IPS DF 6.9 (cell line): ENCODE measurements around the gene ATP11C.

ENCODE experiments used
- DNase-seq: peaks from one replicate; pipeline ENCODE4 v3.0.0-alpha.2; 2013; ENCODE audit warnings: low read depth, low spot score
- H3K27ac ChIP-seq: one replicate; pipeline ENCODE4 v1.5.1; 2013; ENCODE audit warnings: low read length, control low read depth
- H3K27me3 ChIP-seq: 2 replicates; pipeline ENCODE4 v1.6.1; 2013; ENCODE audit warnings: mild to moderate bottlenecking, low read length; ENCODE audit not compliant: control insufficient read depth, insufficient read depth
- H3K36me3 ChIP-seq: 2 replicates; pipeline ENCODE4 v1.6.1; 2013; ENCODE audit warnings: low read length; ENCODE audit not compliant: control insufficient read depth, insufficient read depth
- H3K4me1 ChIP-seq: 2 replicates; pipeline ENCODE4 v1.6.1; 2013; ENCODE audit warnings: low read length; ENCODE audit not compliant: control insufficient read depth, insufficient read depth
- H3K4me3 ChIP-seq: 2 replicates; pipeline ENCODE4 v1.5.1; 2013; ENCODE audit warnings: mild to moderate bottlenecking, low read length
- H3K9me3 ChIP-seq: 2 replicates; pipeline ENCODE4 v1.6.1; 2013; ENCODE audit warnings: low read length, inconsistent platforms; ENCODE audit not compliant: control insufficient read depth, insufficient read depth
- WGBS: extraction: QIAGEN DNeasy Blood & Tissue Kit; methylation state at CpG from one replicate; pipeline ENCODE4 v1.1.7; 2013; ENCODE audit warnings: mixed read lengths, missing lambda C conversion rate; ENCODE audit not compliant: insufficient read length, insufficient coverage; 5-methylcytosine and 5-hydroxymethylcytosine counted together

Gene ATP11C

DNA sequence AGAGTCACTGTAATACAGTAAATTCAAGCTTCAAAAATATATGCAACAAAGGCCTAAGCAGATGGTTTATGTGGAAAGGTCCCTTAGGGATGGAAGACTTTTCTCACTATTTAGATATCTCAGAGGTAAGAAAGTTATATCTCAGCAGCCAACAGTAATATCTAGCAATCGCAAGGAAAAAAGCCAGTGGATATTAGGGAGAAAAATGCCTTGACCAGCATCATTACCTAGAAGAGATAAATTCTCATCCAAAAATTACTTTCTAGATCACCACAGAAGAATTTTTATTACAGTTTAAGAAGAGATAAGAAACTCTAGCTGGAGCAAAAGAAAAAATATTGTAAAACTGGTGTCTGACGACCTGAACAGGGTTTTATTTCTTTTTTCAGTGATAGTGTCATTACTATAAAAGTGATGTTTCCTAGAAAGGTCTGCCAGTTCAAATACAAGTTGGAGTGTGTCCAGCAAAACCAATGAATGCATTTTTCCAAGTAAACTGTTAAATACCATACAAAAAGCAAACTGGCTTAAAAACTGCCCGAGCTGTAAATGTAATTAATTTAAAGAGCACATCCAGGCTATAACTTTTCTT lies 100.0 kb downstream of the ATP11C start:
- Histone ChIP-seq H3K27me3 (no peaks in the 10 kb centered on the region), H3K36me3 (no peaks in the 10 kb centered on the region), H3K27ac (no peak overlapping the region), H3K4me1 (no peaks in the 10 kb centered on the region; the same call in 1 of the 2 replicates), H3K4me3 (no peak overlapping the region), H3K9me3 (no peaks in the 10 kb centered on the region)
- WGBS: no CpG with 5 or more reads among the region's 3 CpGs
- DNase-seq: no peak

DNA sequence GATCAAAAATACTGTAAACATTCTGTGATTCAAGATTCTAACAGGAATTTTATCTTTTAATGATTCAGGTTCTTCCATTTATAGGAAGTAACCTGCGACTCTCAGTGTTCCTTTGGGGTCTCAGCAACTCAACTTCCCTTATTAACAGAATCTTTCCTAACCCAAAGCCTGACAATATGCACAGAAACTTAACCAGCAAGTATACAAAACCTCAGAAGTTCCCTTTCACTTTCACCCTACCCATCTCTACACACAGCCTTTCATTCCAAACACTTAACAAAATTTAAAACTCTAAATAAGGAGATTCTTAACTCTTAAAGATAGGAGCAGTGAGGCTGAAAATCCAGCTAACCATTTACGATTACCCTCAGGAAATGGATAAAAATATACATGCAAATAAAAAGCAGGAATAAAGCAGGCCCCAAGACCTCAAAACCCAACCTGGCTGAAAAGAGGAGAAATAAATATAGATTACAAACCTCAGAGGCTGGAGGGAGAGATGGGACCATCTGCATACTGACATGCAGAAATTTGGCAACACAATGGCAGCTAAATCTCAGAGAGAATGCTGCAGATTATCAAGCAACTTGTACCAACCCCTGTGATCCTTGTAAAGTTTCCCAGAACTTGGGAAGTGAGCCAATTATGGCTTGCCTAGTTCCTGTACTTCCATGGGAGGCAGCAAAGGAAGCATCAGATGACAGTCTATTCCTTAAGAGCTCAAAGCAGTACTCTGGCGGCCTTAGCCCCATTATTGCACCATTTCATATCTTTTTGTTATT lies 101.0 kb downstream of the ATP11C start:
- no peaks in the 10 kb centered on the region for H3K36me3 ChIP-seq
- DNase-seq: no peak
- no CpG with 5 or more reads among the region's 3 CpGs for WGBS
- no peak overlapping the region for H3K4me3 ChIP-seq
- no peaks in the 10 kb centered on the region; the same call in 1 of the 2 replicates for H3K4me1 ChIP-seq
- H3K27me3 ChIP-seq: no peaks in the 10 kb centered on the region
- no peaks in the 10 kb centered on the region for H3K9me3 ChIP-seq
- H3K27ac ChIP-seq: no peak overlapping the region

DNA sequence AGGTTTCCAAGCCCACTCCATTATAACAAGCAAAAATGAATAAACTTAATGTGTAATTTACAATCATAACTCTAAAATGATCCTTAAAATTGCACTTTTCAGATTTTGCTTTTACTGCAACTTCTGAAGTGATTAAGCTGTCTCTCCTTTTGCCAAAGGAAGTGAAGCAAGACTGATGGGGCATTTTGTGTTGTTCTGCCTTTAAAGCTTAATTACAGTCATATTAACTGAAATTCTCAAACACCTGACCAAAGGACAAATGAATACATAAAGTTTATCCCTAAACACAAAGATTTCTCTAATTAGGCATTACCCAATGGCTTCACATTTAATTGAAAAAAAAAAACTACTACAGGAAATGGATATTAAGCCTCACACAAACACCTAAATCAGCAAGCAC lies 101.8 kb downstream of the ATP11C start:
- Histone ChIP-seq H3K27me3 (no peaks in the 10 kb centered on the region), H3K4me1 (no peaks in the 10 kb centered on the region; the same call in 1 of the 2 replicates), H3K36me3 (no peaks in the 10 kb centered on the region), H3K27ac (no peak overlapping the region), H3K9me3 (no peaks in the 10 kb centered on the region), H3K4me3 (no peak overlapping the region)
- DNase-seq: no peak

DNA sequence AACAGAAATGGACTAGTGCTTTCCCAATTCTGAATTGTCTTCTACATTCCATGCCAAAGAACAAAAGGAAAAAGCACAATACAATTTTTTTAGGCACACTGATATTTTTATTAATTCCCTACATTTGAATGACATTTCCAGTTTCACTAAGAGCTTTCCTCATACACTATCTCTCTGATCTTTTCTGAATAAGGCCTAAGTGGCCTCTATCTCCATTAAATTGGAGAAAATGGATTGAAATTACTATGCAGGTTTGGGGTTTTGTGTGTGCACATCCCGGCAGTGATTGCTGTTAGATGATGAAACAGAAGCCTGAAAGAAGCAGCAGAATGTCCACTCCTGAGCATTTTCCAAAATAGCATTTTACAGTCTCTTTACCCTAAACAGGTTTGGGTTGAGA lies 104.0 kb downstream of the ATP11C start:
- Histone ChIP-seq H3K4me3 (no peak overlapping the region), H3K9me3 (no peaks in the 10 kb centered on the region), H3K27me3 (no peaks in the 10 kb centered on the region), H3K4me1 (no peaks in the 10 kb centered on the region; the same call in 1 of the 2 replicates), H3K27ac (no peak overlapping the region), H3K36me3 (no peaks in the 10 kb centered on the region)
- no peak for DNase-seq
- no CpG with 5 or more reads among the region's 1 CpG for WGBS

DNA sequence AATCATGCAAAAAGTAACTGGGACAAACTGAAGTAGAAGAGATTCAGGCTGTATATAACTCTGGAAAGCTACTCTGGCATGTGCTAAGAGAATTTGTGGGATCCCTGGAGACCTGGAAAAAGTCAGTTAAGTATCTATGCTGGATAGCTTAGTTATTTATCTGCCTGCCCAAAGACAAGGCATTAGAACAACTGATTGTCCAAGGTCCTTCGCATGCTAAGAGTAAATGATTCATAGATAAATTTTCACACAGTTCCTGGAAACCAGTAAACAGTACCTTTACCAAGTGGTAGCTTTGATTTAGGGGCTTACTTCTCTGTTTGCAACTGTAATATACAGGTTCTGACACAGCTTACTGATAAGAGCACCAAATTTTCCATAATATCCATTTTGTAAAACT lies 104.8 kb downstream of the ATP11C start:
- no CpG with 5 or more reads among the region's 1 CpG for WGBS
- Histone ChIP-seq H3K9me3 (no peaks in the 10 kb centered on the region), H3K36me3 (no peaks in the 10 kb centered on the region), H3K4me3 (no peak overlapping the region), H3K4me1 (no peaks in the 10 kb centered on the region; the same call in 1 of the 2 replicates), H3K27ac (no peak overlapping the region), H3K27me3 (no peaks in the 10 kb centered on the region)
- no peak for DNase-seq

DNA sequence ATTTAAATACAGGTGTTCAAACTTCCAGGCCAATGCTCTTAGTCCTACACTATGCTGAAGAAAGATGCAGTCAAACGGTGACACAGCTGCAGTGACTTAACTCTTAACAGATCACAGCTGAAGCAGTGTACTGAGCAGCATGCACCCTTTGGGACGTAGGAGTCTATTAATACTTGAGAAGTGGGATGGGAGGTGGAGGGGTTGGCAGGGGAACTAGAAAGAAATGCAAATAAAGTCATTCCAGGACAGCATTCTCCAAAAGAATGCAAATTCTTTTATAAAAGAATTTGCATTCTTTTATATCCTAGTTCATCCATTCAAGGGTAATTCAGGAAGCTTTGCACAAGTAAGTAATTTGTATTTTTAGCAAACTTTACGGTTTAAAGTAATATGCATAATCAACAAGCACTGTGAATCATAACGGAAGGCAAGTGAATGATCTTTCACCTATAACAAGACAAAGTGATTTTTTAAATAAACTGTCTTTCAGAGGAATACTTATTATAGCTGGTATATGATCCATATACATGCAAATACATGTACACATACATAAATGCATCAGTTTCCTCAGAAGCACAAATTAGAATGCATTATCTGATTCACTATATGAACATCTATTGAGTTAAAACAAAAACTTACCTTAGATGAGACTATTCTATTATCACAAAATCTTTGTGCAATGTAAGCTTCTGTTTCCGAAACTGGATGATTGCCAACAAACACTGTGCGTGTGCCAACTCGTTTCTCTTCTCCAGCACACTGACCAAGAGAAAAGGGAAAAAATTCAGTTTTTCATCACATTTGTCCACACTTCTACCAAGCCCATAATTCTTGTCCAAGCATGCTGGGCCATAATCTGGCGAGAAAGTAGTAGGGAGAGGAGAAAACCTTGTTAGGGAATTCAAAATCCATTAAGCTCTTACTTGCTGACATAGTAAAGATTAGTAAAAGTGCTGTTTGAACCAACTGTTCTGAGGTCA lies 106.5 kb downstream of the ATP11C start:
- H3K9me3 ChIP-seq: no peaks in the 10 kb centered on the region
- no peak for DNase-seq
- no peak overlapping the region for H3K4me3 ChIP-seq
- no peaks in the 10 kb centered on the region for H3K36me3 ChIP-seq
- H3K27me3 ChIP-seq: no peaks in the 10 kb centered on the region
- no peaks in the 10 kb centered on the region for H3K4me1 ChIP-seq
- no peak overlapping the region for H3K27ac ChIP-seq
- no CpG with 5 or more reads among the region's 8 CpGs for WGBS

DNA sequence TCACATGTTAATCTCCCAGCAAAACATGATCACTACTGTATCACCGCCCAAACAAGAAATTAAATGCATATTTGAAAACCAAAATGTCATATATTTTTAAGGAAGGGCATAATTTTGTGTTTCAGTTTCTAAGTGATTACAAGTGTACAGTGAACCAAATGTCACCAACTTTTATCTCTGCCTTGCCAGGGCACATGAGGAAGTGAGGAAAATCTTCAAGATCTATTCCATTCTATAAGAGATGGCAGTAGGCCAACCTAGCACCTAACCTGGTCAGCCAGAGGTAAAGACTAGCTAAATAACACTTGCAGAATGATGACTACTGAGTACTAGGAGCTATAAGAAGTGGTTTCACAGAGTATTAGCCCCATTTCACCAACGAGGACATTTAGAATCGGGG lies 107.2 kb downstream of the ATP11C start:
- WGBS: no CpG with 5 or more reads among the region's 3 CpGs
- no peaks in the 10 kb centered on the region for H3K9me3 ChIP-seq
- no peaks in the 10 kb centered on the region for H3K4me1 ChIP-seq
- H3K36me3 ChIP-seq: no peaks in the 10 kb centered on the region
- DNase-seq: no peak
- H3K27me3 ChIP-seq: no peaks in the 10 kb centered on the region
- no peak overlapping the region for H3K4me3 ChIP-seq
- no peak overlapping the region for H3K27ac ChIP-seq

DNA sequence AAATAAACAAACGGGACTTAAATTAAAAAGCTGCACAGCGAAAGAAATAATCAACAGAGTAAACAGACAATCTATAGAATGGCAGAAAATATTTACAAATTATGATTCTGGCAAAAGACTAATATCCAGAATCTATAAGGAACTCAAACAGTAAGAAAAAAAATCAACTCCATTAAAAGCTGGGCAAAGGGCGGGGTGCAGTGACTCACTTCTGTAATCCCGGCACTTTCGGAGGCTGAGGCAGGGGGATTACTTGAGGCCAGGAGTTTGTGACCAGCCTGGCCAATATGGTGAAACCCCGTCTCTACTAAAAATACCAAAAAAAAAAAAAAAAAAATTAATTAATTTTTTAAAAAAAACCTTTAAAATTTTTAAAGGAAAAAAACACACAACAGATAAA lies 109.0 kb downstream of the ATP11C start:
- H3K27me3 ChIP-seq: no peaks in the 10 kb centered on the region
- no peaks in the 10 kb centered on the region for H3K36me3 ChIP-seq
- no peak overlapping the region for H3K4me3 ChIP-seq
- no peak overlapping the region for H3K27ac ChIP-seq
- H3K4me1 ChIP-seq: no peaks in the 10 kb centered on the region
- no peaks in the 10 kb centered on the region for H3K9me3 ChIP-seq
- no CpG with 5 or more reads among the region's 6 CpGs for WGBS
- no peak for DNase-seq

DNA sequence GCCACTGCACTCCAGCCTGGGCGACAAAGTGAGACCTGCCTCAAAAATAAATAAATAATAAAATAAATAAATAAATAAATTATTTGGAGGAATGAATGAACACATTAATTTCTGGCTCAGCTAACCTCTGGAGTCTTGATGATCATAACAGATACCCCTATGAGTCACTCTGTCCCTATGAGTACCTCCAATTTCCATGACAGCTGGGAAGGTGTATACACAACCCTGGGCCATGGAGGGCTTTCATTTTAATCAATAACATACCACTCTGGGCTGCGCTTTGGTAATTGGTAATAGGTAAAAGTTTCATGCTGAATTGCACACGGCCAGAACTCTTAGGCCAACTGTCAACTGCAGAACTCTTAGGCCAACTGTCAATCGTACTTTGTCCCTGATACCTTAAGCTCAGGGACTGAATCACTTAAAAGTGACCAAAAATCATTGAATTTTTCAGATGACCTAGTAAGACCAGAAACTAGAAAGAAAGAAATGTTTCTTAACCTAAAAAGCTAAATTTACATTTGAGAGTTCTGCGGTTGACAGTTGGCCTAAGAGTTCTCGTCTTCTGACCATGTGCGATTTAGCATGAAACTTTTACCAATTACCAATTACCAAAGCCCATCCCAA lies 112.4 kb downstream of the ATP11C start:
- Histone ChIP-seq H3K4me3 (no peak overlapping the region), H3K27ac (no peak overlapping the region), H3K4me1 (no peaks in the 10 kb centered on the region), H3K9me3 (no peaks in the 10 kb centered on the region), H3K36me3 (no peaks in the 10 kb centered on the region), H3K27me3 (no peaks in the 10 kb centered on the region)
- no peak for DNase-seq
- no CpG with 5 or more reads among the region's 7 CpGs for WGBS

DNA sequence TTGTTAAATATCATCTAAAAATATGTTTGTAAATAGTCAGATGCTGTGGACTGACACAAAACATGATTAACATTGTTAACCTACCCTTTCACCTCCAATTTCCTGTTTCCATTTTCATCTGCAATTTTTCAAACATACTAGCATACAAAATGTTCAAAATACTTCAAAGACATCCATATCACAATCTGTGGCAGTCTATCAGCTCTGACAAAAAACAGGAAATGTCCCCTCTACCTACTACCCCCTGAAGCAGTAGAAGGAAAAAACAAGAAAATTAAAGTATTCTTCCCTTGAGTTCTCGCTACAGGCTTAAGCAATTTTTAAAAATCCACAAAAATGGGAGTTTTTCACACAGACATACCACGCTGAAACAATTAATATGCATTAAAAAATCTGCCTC lies 116.6 kb downstream of the ATP11C start:
- H3K27ac ChIP-seq: no peak overlapping the region
- DNase-seq: no peak
- H3K9me3 ChIP-seq: no peaks in the 10 kb centered on the region
- no CpG with 5 or more reads among the region's 2 CpGs for WGBS
- H3K4me3 ChIP-seq: no peak overlapping the region
- H3K36me3 ChIP-seq: no peaks in the 10 kb centered on the region
- H3K4me1 ChIP-seq: no peaks in the 10 kb centered on the region
- H3K27me3 ChIP-seq: no peaks in the 10 kb centered on the region
